HepG2 (cell line): ENCODE results near the gene ARHGAP22. TPM values are rescaled to one million over a fixed set of nuclear protein-coding genes. Genes with fewer than 3 reads are reported as not detected.

Experiments
- ATAC-seq: fragments of 200-7000 bp; cut with Tn5 transposase; 3 replicates; pipeline ENCODE4 v1.9.1; 2020; ENCODE audit warnings: mild to moderate bottlenecking, moderate library complexity
- BruUV-seq: library from RNA; stranded (reverse); fragments of 400-500 nt; replicated peaks from 2 replicates; lab custom pipeline; 2021; lab: Mats Ljungman, UMichigan
- CTCF ChIA-PET: fragments of 300-600 bp; formaldehyde crosslinking; extraction: SDS; loops from one replicate; lab custom pipeline; 2021; ENCODE audit warnings: low total read pairs, inconsistent platforms, low intra/inter-chr PET ratio; lab: Yijun Ruan, JAX
- POLR2A ChIA-PET: fragments of 350-600 bp; sonication (Branson Sonifier 250); formaldehyde crosslinking; loops from one replicate; lab custom pipeline; 2020; ENCODE audit warnings: antibody characterized with exemption, inconsistent platforms; lab: Yijun Ruan, JAX
- DNase-seq: peaks from one replicate; pipeline ENCODE4 v3.0.0-alpha.2; 2015; ENCODE audit warnings: low spot score
- FAIRE-seq: peaks from 3 replicates; lab custom pipeline; 2011; peaks lifted over from hg19 to GRCh38; lab: Jason Lieb, UNC
- H2AFZ ChIP-seq: one replicate; pipeline ENCODE4 v1.6.1; 2011; ENCODE audit warnings: low read length, inconsistent platforms
- H3K27ac ChIP-seq: fragments of 300-600 bp; 3 replicates; pipeline ENCODE4 v1.8.0; 2011; ENCODE audit warnings: mixed run types, mild to moderate bottlenecking, mixed read lengths, low read length, inconsistent platforms; ENCODE audit not compliant: insufficient read depth; ENCODE audit errors: extremely low read length
- H3K27me3 ChIP-seq, 2 experiments: fragments of 200-600 bp in 1 of 2; 2 replicates in 1 of 2; 3 replicates in 1 of 2; pipeline versions ENCODE4 v1.6.0 to v1.8.0; 2011; ENCODE audit warnings: low read length in 2 of 2, mild to moderate bottlenecking in 2 of 2, moderate library complexity in 2 of 2, inconsistent platforms in 1 of 2; ENCODE audit not compliant: insufficient read depth in 2 of 2, control insufficient read depth in 1 of 2
- H3K36me3 ChIP-seq, 2 experiments: fragments of 200-600 bp in 1 of 2; replicated peaks in 1 of 2; 2 replicates in 1 of 2; 3 replicates in 1 of 2; pipeline versions ENCODE4 v1.5.1 to v1.8.0; 2011; ENCODE audit warnings: low read length in 2 of 2, inconsistent platforms in 1 of 2; ENCODE audit not compliant: insufficient read depth in 2 of 2, control insufficient read depth in 1 of 2
- H3K4me1 ChIP-seq: 2 replicates; pipeline ENCODE4 v1.5.1; 2012; ENCODE audit warnings: low read length, inconsistent platforms; ENCODE audit not compliant: insufficient read depth
- H3K4me2 ChIP-seq: 2 replicates; pipeline ENCODE4 v1.6.0; 2011; ENCODE audit warnings: low read depth, low read length, inconsistent platforms
- H3K4me3 ChIP-seq, 3 experiments: fragments of 200-600 bp in 1 of 3; sonication (generic), shearing (Covaris generic) in 1 of 3; replicated peaks in 1 of 3; 2 replicates each; pipeline ENCODE4 v1.5.1; 2011 to 2016; ENCODE audit warnings: low read length in 3 of 3, inconsistent platforms in 2 of 3, low read depth in 2 of 3, mild to moderate bottlenecking in 2 of 3, control low read depth in 1 of 3, mixed read lengths in 1 of 3; ENCODE audit not compliant: insufficient read depth in 1 of 3
- H3K79me2 ChIP-seq: one replicate; pipeline ENCODE4 v1.6.1; 2011; ENCODE audit warnings: low read length, inconsistent platforms; ENCODE audit not compliant: insufficient read depth
- H3K9ac ChIP-seq: 2 replicates; pipeline ENCODE4 v1.6.0; 2011; ENCODE audit warnings: mild to moderate bottlenecking, low read depth, low read length, inconsistent platforms; ENCODE audit not compliant: insufficient read depth
- H3K9me3 ChIP-seq: 2 replicates; pipeline ENCODE4 v1.5.1; 2012; ENCODE audit warnings: mild to moderate bottlenecking, low read length
- H4K20me1 ChIP-seq: 2 replicates; pipeline ENCODE4 v1.6.0; 2011; ENCODE audit warnings: inconsistent platforms, mild to moderate bottlenecking, low read length, moderate library complexity; ENCODE audit not compliant: insufficient read depth
- CEBPB ChIP-seq: IDR thresholded peaks from 2 replicates; pipeline ENCODE4 v1.6.1; 2011; ENCODE audit warnings: low read depth, low read length, improper control_type of control experiment, borderline replicate concordance
- CEBPG ChIP-seq: IDR thresholded peaks from 2 replicates; pipeline ENCODE4 v1.6.1; 2016
- GZF1 ChIP-seq: sonication (generic); formaldehyde crosslinking; IDR thresholded peaks from 2 replicates; pipeline ENCODE4 v1.5.1; 2020; ENCODE audit warnings: mild to moderate bottlenecking, missing genetic modification reagents
- HNRNPK ChIP-seq: fragments of 200-400 bp; formaldehyde crosslinking; IDR thresholded peaks from 2 replicates; pipeline ENCODE4 v1.6.1; 2018; ENCODE audit warnings: low read length, low read depth, moderate library complexity, mild to moderate bottlenecking; ENCODE audit not compliant: poor library complexity, severe bottlenecking
- NONO ChIP-seq, 2 experiments: fragments of 450-650 bp in 1 of 2; sonication (generic) in 1 of 2; formaldehyde crosslinking in 1 of 2; IDR thresholded peaks in 1 of 2; conservative IDR thresholded peaks in 1 of 2; 2 replicates each; pipeline versions ENCODE4 v1.6.1 to v1.8.0; 2017 to 2022; ENCODE audit warnings: mild to moderate bottlenecking in 1 of 2, missing genetic modification reagents in 1 of 2, moderate library complexity in 1 of 2
- PAWR ChIP-seq: sonication (generic); formaldehyde crosslinking; IDR thresholded peaks from 2 replicates; pipeline ENCODE4 v1.4.0; 2020; ENCODE audit warnings: missing genetic modification reagents, mild to moderate bottlenecking, borderline replicate concordance
- RFXANK ChIP-seq: IDR thresholded peaks from 2 replicates; pipeline ENCODE4 v1.6.1; 2016
- TCF7L2 ChIP-seq: IDR thresholded peaks from 2 replicates; pipeline ENCODE4 v1.6.1; 2011; ENCODE audit warnings: mild to moderate bottlenecking, low read depth, low read length, moderate library complexity
- U2AF2 ChIP-seq: fragments of 200-400 bp; formaldehyde crosslinking; IDR thresholded peaks from 2 replicates; pipeline ENCODE4 v1.6.1; 2017; ENCODE audit warnings: low read depth, mild to moderate bottlenecking, low read length
- ZNF232 ChIP-seq: sonication (generic); formaldehyde crosslinking; IDR thresholded peaks from 2 replicates; pipeline ENCODE4 v1.4.0; 2020; ENCODE audit warnings: missing genetic modification reagents, borderline replicate concordance
- ZNF501 ChIP-seq: sonication (generic); formaldehyde crosslinking; IDR thresholded peaks from 2 replicates; pipeline ENCODE4 v1.5.1; 2020; ENCODE audit warnings: mild to moderate bottlenecking, moderate library complexity, missing genetic modification reagents
- WGBS: methylation state at CpG from one replicate; pipeline ENCODE4 v1.1.6; 2017; ENCODE audit warnings: low lambda C conversion rate; 5-methylcytosine and 5-hydroxymethylcytosine counted together
- in situ Hi-C: cut with HindIII; loops from 2 replicates; pipeline ENCODE4 v1.10.0; 2017; ENCODE audit warnings: low pct_unique_long_range_greater_than_20kb; ENCODE audit not compliant: extremely low pct_ligation_motif_present
- intact Hi-C: fragments of 100-400 bp; cut with micrococcal nuclease; formaldehyde crosslinking; loops from one replicate; pipeline ENCODE4 v1.10.0; 2022; ENCODE audit not compliant: unreplicated experiment
- polyA plus RNA-seq, 8 experiments: library from polyadenylated mRNA; depleted of rRNA in 3 of 8; stranded (reverse) in 7 of 8; unstranded in 1 of 8; fragments of >200 nt; fragmentation: Illumina TruSeq in 4 of 8; extraction: Trizol in 4 of 8; gene quantifications; 2 replicates each; pipeline versions ENCODE4 v1.2.1 to v1.2.3, GENCODE V29; 2011 to 2016; ENCODE audit warnings: low read depth in 4 of 8, missing spikeins in 1 of 8, mixed read lengths in 1 of 8; ENCODE audit not compliant: insufficient read depth in 1 of 8
- total RNA-seq, 5 experiments: library from RNA; depleted of rRNA; stranded (reverse); fragments of >200 nt; fragmentation: Illumina TruSeq; extraction: Trizol; gene quantifications; 2 replicates each; pipeline ENCODE4 v1.2.3, GENCODE V29; 2016; ENCODE audit warnings: low read depth in 1 of 5
- TF ChIP-seq, protein P1 (sequence below): sonication (generic); formaldehyde crosslinking; IDR thresholded peaks from 2 replicates; pipeline ENCODE4 v1.4.0; 2020; ENCODE audit warnings: mild to moderate bottlenecking, missing genetic modification reagents
- TF ChIP-seq, protein P2 (sequence below): sonication (generic); formaldehyde crosslinking; IDR thresholded peaks from 2 replicates; pipeline ENCODE4 v1.5.0; 2020; ENCODE audit warnings: missing genetic modification reagents
- TF ChIP-seq, protein P3 (sequence below): sonication (generic); formaldehyde crosslinking; conservative IDR thresholded peaks from 2 replicates; pipeline ENCODE4 v1.4.0; 2020; ENCODE audit warnings: missing genetic modification reagents

Gene ARHGAP22
- total and polyA plus RNA-seq, 2 of the 13 experiments (the other 11 are each of a cell fraction or from before 2014, with no cell fraction given), result 0.08 to 0.38 TPM

DNA sequence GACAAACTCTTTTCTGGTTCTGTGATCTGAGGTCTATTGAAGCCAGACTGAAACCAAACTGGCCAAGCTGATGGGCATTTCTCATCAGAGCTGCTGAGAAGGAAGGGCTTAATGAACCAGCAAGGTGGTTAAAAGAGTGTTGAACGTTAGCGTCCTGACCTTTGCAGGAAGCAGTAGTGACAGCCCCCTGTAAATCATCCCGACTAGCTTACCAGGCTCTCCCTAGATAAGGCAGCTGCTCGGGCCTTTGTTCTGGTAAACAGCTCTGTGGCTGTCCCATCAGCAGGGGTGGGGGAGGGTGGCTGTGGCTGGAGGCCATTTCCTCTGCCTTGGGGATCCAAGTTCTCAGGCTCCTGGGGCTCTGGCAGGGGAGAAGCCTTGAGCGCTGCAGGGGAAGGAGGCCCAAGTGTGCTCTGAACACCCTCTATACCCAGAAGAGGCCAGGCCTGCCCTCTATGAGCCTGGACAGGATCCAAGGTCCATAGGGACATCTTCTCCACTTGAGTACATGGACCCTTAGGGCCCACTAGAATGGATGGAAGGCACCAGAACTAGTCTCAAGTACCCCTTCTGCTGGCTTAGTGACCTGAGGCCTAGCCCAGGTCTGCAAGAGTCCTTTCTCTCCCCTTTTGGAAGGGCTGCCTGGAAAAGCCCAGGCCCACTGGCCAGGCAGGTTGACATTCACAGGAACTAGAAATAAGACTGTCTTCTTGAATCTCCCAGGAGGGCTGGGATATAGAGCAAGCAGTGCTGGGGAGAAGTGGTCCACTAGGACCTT, 134.6 kb downstream of the ARHGAP22 start (continued):
- TF ChIP-seq, protein P1, sequence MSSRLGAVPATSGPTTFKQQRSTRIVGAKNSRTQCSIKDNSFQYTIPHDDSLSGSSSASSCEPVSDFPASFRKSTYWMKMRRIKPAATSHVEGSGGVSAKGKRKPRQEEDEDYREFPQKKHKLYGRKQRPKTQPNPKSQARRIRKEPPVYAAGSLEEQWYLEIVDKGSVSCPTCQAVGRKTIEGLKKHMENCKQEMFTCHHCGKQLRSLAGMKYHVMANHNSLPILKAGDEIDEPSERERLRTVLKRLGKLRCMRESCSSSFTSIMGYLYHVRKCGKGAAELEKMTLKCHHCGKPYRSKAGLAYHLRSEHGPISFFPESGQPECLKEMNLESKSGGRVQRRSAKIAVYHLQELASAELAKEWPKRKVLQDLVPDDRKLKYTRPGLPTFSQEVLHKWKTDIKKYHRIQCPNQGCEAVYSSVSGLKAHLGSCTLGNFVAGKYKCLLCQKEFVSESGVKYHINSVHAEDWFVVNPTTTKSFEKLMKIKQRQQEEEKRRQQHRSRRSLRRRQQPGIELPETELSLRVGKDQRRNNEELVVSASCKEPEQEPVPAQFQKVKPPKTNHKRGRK, result no peak

DNA sequence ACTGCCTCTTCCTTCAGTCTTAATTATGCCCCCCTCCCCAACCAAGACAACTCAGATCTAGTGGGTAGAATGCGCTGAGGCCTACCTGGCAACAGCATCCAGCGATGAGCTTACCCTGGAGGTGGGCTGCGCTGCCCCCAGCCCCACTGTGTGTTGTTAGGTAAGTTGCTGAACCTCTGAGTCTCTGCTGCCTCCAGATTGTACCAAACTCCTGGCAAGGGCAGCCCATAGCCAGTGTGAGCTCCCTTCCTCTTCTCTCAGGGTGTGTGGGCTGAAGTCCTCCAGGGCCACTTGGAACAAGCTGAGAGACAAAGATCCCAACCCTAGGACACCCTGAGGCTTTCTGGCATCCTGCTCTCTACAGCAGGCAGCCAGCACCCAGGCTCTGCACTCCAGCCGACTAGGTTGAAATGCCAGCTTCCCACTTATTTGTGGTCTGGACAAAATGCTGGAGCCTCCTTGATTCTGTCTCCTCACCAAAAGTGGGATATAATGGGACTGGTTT, 135.3 kb downstream of the ARHGAP22 start:
- BruUV-seq, result no TSS peak
- ChIA-PET CTCF (no interaction called here), POLR2A (no interaction called here)
- H3K4me1 ChIP-seq, result peaks cover 12% of the 10 kb centered on the region; the same call in 1 of the 2 replicates
- intact Hi-C loops (no loop called here), in situ Hi-C loops (no loop called here)
- H3K27me3 ChIP-seq, result 0 out of 5 replicates have a peak, but pooled peaks cover 0 to 8% of the 10 kb centered on the region in 2 experiments
- no peaks in the 10 kb centered on the region for H3K9me3 ChIP-seq
- no peaks in the 10 kb centered on the region for H3K79me2 ChIP-seq
- FAIRE-seq, result no peak
- TF ChIP-seq ZNF232 (CRISPR knock-in tag), result no peak
- no peak for TF ChIP-seq TCF7L2
- TF ChIP-seq U2AF2, result no peak
- TF ChIP-seq PAWR (CRISPR knock-in tag), result no peak
- no peak for TF ChIP-seq NONO (IDR thresholded peaks at IDR 0.05)
- no peak for TF ChIP-seq NONO (CRISPR knock-in tag; conservative IDR thresholded peaks at IDR 0.05)
- no peak for TF ChIP-seq ZNF501 (CRISPR knock-in tag)
- TF ChIP-seq CEBPG (CRISPR knock-in tag), result no peak
- TF ChIP-seq, protein P2, sequence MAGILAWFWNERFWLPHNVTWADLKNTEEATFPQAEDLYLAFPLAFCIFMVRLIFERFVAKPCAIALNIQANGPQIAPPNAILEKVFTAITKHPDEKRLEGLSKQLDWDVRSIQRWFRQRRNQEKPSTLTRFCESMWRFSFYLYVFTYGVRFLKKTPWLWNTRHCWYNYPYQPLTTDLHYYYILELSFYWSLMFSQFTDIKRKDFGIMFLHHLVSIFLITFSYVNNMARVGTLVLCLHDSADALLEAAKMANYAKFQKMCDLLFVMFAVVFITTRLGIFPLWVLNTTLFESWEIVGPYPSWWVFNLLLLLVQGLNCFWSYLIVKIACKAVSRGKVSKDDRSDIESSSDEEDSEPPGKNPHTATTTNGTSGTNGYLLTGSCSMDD (CRISPR knock-in tag), result no peak
- no peak for TF ChIP-seq CEBPB
- TF ChIP-seq GZF1 (CRISPR knock-in tag), result no peak
- TF ChIP-seq RFXANK (CRISPR knock-in tag), result no peak
- TF ChIP-seq HNRNPK, result no peak
- TF ChIP-seq, protein P3, sequence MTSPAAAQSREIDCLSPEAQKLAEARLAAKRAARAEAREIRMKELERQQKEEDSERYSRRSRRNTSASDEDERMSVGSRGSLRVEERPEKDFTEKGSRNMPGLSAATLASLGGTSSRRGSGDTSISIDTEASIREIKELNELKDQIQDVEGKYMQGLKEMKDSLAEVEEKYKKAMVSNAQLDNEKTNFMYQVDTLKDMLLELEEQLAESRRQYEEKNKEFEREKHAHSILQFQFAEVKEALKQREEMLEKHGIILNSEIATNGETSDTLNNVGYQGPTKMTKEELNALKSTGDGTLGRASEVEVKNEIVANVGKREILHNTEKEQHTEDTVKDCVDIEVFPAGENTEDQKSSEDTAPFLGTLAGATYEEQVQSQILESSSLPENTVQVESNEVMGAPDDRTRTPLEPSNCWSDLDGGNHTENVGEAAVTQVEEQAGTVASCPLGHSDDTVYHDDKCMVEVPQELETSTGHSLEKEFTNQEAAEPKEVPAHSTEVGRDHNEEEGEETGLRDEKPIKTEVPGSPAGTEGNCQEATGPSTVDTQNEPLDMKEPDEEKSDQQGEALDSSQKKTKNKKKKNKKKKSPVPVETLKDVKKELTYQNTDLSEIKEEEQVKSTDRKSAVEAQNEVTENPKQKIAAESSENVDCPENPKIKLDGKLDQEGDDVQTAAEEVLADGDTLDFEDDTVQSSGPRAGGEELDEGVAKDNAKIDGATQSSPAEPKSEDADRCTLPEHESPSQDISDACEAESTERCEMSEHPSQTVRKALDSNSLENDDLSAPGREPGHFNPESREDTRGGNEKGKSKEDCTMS, result no peak
- WGBS, result 60% methylated on average over 3 of the region's 4 CpGs
- no peak overlapping the region for H3K4me3 ChIP-seq
- no peak overlapping the region for H3K9ac ChIP-seq
- H2AFZ ChIP-seq, result no peak overlapping the region
- H3K27ac ChIP-seq, result no peak overlapping the region
- DNase-seq, result no peak
- H3K36me3 ChIP-seq, result no peaks in the 10 kb centered on the region
- ATAC-seq, result no peak
- no peak overlapping the region for H3K4me2 ChIP-seq
- no peaks in the 10 kb centered on the region for H4K20me1 ChIP-seq
